Measurements from ENCODE around the gene SESN2.

DNA sequence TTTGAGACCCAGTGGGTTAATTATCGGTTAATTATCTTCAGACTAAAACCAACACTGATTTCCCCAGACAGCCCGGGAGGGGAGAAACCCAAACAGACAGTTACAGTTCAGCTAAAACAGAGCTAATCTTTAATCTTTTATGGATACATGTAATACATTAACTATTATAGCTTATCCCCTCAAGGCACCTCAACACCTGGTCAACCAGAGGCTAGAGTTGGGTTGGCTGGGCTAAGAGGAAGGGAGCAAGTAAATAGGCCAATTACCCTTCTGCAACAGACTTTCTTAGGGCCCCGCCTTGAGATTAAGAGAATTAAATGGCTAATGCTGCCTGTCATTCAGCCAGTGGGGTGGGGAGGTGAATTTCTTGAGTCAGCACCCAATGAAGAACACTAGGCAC is 62.9 kb downstream of the SESN2 start:
- TF ChIP-seq, protein P1, sequence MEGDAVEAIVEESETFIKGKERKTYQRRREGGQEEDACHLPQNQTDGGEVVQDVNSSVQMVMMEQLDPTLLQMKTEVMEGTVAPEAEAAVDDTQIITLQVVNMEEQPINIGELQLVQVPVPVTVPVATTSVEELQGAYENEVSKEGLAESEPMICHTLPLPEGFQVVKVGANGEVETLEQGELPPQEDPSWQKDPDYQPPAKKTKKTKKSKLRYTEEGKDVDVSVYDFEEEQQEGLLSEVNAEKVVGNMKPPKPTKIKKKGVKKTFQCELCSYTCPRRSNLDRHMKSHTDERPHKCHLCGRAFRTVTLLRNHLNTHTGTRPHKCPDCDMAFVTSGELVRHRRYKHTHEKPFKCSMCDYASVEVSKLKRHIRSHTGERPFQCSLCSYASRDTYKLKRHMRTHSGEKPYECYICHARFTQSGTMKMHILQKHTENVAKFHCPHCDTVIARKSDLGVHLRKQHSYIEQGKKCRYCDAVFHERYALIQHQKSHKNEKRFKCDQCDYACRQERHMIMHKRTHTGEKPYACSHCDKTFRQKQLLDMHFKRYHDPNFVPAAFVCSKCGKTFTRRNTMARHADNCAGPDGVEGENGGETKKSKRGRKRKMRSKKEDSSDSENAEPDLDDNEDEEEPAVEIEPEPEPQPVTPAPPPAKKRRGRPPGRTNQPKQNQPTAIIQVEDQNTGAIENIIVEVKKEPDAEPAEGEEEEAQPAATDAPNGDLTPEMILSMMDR (IDR thresholded peaks at IDR 0.05; ENCODE audit: borderline replicate concordance, extremely low read depth, low read length, poor library complexity, severe bottlenecking): no peak
- TF ChIP-seq EZH2 (IDR thresholded peaks at IDR 0.05; ENCODE audit: borderline replicate concordance, low read depth, low read length, severe bottlenecking): no peak
